PC-9 (cell line): ENCODE data around the gene CUX1. TPM values are rescaled to one million over a fixed set of nuclear protein-coding genes. Genes with fewer than 3 reads are reported as not detected.

Experiments
- BruUV-seq: library from RNA; stranded (reverse); fragments of 400-500 nt; replicated peaks from 2 replicates; lab custom pipeline; 2021; lab: Mats Ljungman, UMichigan
- CTCF ChIA-PET: fragments of 300-600 bp; sonication (Branson Sonifier 250); formaldehyde crosslinking; loops from one replicate; lab custom pipeline; 2022; ENCODE audit warnings: antibody characterized with exemption; lab: Charles Lee
- POLR2A ChIA-PET: fragments of 300-600 bp; sonication (Branson Sonifier 250); formaldehyde crosslinking; loops from one replicate; lab custom pipeline; 2022; ENCODE audit warnings: antibody characterized with exemption; ENCODE audit not compliant: unreplicated experiment; lab: Charles Lee
- DNase-seq, 2 experiments: peaks; one replicate each; pipeline versions ENCODE4 v3.0.0 to v3.0.0-alpha.2; 2015 to 2022; ENCODE audit warnings: mixed read lengths in 1 of 2
- H2AFZ ChIP-seq: fragments of 200-600 bp; sonication (generic); 2 replicates; pipeline ENCODE4 v1.8.1; 2017; ENCODE audit warnings: antibody characterized with exemption
- H3F3A ChIP-seq: fragments of 200-600 bp; sonication (generic); 2 replicates; pipeline ENCODE4 v1.8.1; 2017; ENCODE audit warnings: antibody characterized with exemption, mild to moderate bottlenecking, low read depth; ENCODE audit not compliant: insufficient read depth
- H3K27ac ChIP-seq: fragments of 200-600 bp; sonication (generic); 2 replicates; pipeline ENCODE4 v1.6.1; 2016; ENCODE audit warnings: mixed run types
- H3K27me3 ChIP-seq: fragments of 200-600 bp; sonication (generic); 2 replicates; pipeline ENCODE4 v1.6.1; 2016; ENCODE audit warnings: low read depth, mixed run types; ENCODE audit not compliant: insufficient read depth
- H3K36me3 ChIP-seq: fragments of 200-600 bp; sonication (generic); 2 replicates; pipeline ENCODE4 v1.6.1; 2016; ENCODE audit warnings: low read depth, mixed run types
- H3K4me1 ChIP-seq: fragments of 200-600 bp; sonication (generic); replicated peaks from 2 replicates; pipeline ENCODE4 v1.6.1; 2016; ENCODE audit warnings: mixed run types; ENCODE audit not compliant: insufficient read depth
- H3K4me2 ChIP-seq: fragments of 200-600 bp; sonication (generic); 2 replicates; pipeline ENCODE4 v1.6.1; 2017; ENCODE audit warnings: mixed run types
- H3K4me3 ChIP-seq: fragments of 200-600 bp; sonication (generic); 2 replicates; pipeline ENCODE4 v1.6.1; 2016; ENCODE audit warnings: mixed run types
- H3K79me2 ChIP-seq: fragments of 200-600 bp; sonication (generic); 2 replicates; pipeline ENCODE4 v1.6.1; 2017; ENCODE audit warnings: low read depth, mixed run types
- H3K9me2 ChIP-seq: fragments of 200-600 bp; sonication (generic); 2 replicates; pipeline ENCODE4 v1.8.1; 2017; ENCODE audit warnings: mild to moderate bottlenecking; ENCODE audit not compliant: insufficient read depth
- H3K9me3 ChIP-seq: fragments of 200-600 bp; sonication (generic); 2 replicates; pipeline ENCODE4 v1.8.1; 2016; ENCODE audit warnings: low read depth; ENCODE audit not compliant: insufficient read depth
- H4K20me1 ChIP-seq: fragments of 200-600 bp; sonication (generic); 2 replicates; pipeline ENCODE4 v1.8.1; 2017; ENCODE audit not compliant: insufficient read depth
- CTCF ChIP-seq: fragments of 200-600 bp; sonication (generic); conservative IDR thresholded peaks from 2 replicates; pipeline ENCODE4 v1.6.1; 2017; ENCODE audit warnings: mixed run types, antibody characterized with exemption, mild to moderate bottlenecking, moderate library complexity
- EZH2 ChIP-seq: fragments of 200-600 bp; sonication (generic); IDR thresholded peaks from 2 replicates; pipeline ENCODE4 v1.8.0; 2017; ENCODE audit warnings: antibody characterized with exemption, low read depth
- intact Hi-C: fragments of 100-400 bp; cut with micrococcal nuclease; formaldehyde crosslinking; loops from one replicate; pipeline ENCODE4 v1.10.0; 2022; ENCODE audit not compliant: unreplicated experiment
- total RNA-seq: library from RNA; stranded (reverse); gene quantifications from 2 replicates; pipeline ENCODE4 v1.2.3, GENCODE V29; 2021

CUX1 gene
- total RNA-seq, 1 experiment from 2014 or later, result 83.3 TPM

GRCh38 chr7:101868191-101868950 lies 50.9 kb downstream of the CUX1 start:
- CTCF ChIA-PET, result interaction anchor here (0.5 kb wide), 1 partner anchor 93 kb away, joined by 5 read pairs; no protein-coding TSS in a partner anchor
- no peaks in the 10 kb centered on the region; the same call in 1 of the 2 replicates for H4K20me1 ChIP-seq

GRCh38 chr7:101869026-101869900 lies 51.8 kb downstream of the CUX1 start:
- Histone ChIP-seq H3K27me3 (no peaks in the 10 kb centered on the region), H3K79me2 (peaks cover 45% of the 10 kb centered on the region), H3K4me1 (peaks cover 32% of the 10 kb centered on the region), H3K9me2 (no peaks in the 10 kb centered on the region), H3K36me3 (no peaks in the 10 kb centered on the region), H3K9me3 (no peaks in the 10 kb centered on the region), H2AFZ (no peak overlapping the region), H3K27ac (peak overlapping the region; percentile 86), H3K4me2 (peak overlapping the region; percentile 70), H4K20me1 (no peaks in the 10 kb centered on the region; the same call in 1 of the 2 replicates), H3F3A (peaks cover 19% of the 10 kb centered on the region), H3K4me3 (no peak overlapping the region)
- DNase-seq, result no peak
- POLR2A ChIA-PET, result interaction anchor here (0.7 kb wide), 1 partner anchor 13 kb away, joined by 13 read pairs; no protein-coding TSS in a partner anchor
- intact Hi-C loops, result no loop called here
- CTCF ChIA-PET, result interaction anchor here (0.6 to 1.5 kb wide), 2 partner anchors 14 to 383 kb away, joined by 3 to 5 read pairs; no protein-coding TSS in a partner anchor
- no TSS peak for BruUV-seq
- TF ChIP-seq EZH2 (no peak), CTCF (no peak)

More at GRCh38 chr7:101868191-101868950, 50.9 kb downstream of the CUX1 start:
- no peak for TF ChIP-seq CTCF
- H3K79me2 ChIP-seq, result peaks cover 45% of the 10 kb centered on the region
- H3K9me3 ChIP-seq, result no peaks in the 10 kb centered on the region
- no peak overlapping the region for H3K27ac ChIP-seq
- no peaks in the 10 kb centered on the region for H3K36me3 ChIP-seq
- peaks cover 19% of the 10 kb centered on the region for H3F3A ChIP-seq
- intact Hi-C loops, result no loop called here
- H3K9me2 ChIP-seq, result no peaks in the 10 kb centered on the region
- H3K4me2 ChIP-seq, result no peak overlapping the region
- POLR2A ChIA-PET, result no interaction called here
- no peak overlapping the region for H3K4me3 ChIP-seq
- BruUV-seq, result no TSS peak
- no peak overlapping the region for H2AFZ ChIP-seq
- no peaks in the 10 kb centered on the region for H3K27me3 ChIP-seq
- peaks cover 32% of the 10 kb centered on the region for H3K4me1 ChIP-seq
- no peak for DNase-seq

DNA sequence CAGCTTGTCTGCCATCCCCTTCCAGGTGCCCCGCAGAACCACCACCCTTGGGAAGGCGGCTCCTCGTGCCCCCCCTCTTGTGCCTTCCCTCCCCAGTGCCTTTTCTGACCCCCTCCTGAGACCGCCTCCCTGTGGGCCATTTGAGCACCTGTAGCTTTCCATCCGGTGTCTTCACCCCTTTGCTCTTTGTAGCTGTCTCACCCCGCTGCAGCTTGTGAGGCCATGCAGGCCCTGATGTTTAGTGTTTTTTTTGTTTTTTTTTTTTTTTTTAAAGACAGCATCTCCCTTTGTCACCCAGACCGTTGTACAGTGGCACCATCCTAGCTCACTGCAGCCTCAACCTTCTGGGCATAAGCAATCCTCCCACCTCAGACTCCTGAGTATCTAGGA lies 52.5 kb downstream of the CUX1 start:
- no peaks in the 10 kb centered on the region for H3K36me3 ChIP-seq
- peaks cover 32% of the 10 kb centered on the region for H3K4me1 ChIP-seq
- peaks cover 48% of the 10 kb centered on the region for H3K79me2 ChIP-seq
- ChIA-PET CTCF (interaction anchor here (0.5 to 1.5 kb wide), 4 partner anchors 13 to 785 kb away, joined by 3 to 7 read pairs (median 5); no protein-coding TSS in a partner anchor), POLR2A (interaction anchor here (0.7 kb wide), 1 partner anchor 14 kb away, joined by 13 read pairs; no protein-coding TSS in a partner anchor)
- H3K9me3 ChIP-seq, result no peaks in the 10 kb centered on the region
- H3K4me3 ChIP-seq, result peak overlapping the region; percentile 30; the same call in 1 of the 2 replicates
- H4K20me1 ChIP-seq, result no peaks in the 10 kb centered on the region; the same call in 1 of the 2 replicates
- no peaks in the 10 kb centered on the region for H3K9me2 ChIP-seq
- no peak overlapping the region for H2AFZ ChIP-seq
- H3K27me3 ChIP-seq, result no peaks in the 10 kb centered on the region
- H3F3A ChIP-seq, result peaks cover 19% of the 10 kb centered on the region
- no TSS peak for BruUV-seq
- DNase-seq, result no peak
- intact Hi-C loops, result loop anchor here (5.0 kb wide), 1 partner anchor 257 kb away; no protein-coding TSS in a partner anchor
- peak overlapping the region; percentile 70 for H3K4me2 ChIP-seq
- no peak for TF ChIP-seq CTCF
- no peak for TF ChIP-seq EZH2
- peak overlapping the region; percentile 86 for H3K27ac ChIP-seq
